Measurements from ENCODE around the gene HINFP.
"Not testable (repeated sequence)": the region's sequence is repeated elsewhere in the genome, so short reads cannot be mapped to it uniquely, and the experiment has no call there.

The HINFP gene

DNA sequence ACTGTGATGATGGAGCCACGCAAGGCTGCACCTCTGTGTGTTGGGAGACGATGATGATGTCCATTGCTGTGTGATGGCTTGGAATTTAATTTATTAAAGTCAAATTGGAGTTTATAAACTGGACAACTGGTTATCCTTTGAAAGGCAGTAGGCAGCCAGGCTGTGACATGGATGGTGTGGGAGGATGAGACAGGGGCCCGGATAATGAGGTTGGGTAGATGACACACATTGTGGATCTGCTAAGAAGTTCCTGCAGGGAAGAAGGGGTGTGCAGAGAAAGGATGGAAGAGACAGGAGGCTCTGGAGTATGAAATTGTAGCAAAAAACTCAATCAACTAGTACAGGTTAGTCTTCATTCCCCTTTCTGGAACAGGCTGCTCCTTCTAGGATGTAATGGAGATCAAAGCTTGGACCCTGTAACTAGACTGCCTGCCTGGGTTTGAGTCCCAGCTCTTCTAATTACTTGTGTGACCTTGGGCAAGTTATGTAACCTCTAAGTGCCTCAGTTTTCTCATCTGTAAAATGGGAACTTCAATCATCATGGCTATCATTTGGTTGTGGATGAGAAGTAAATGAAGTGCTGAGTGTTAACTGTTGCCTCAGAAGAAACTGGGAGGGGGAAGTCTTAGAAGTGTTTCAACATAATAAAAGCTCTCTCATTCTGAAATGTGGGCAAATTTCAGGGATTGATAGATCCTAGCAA, 4.2 kb upstream of the HINFP start:
- DNase-seq (ENCODE audit: low read depth in 2 of 2, low spot score in 1 of 2) = no peak

- DNase-seq (ENCODE audit: low read depth in 2 of 2, low spot score in 1 of 2) = no peak
Observed at GRCh38 chr11:119118227-119118626, 3.2 kb upstream of the HINFP start.

DNA sequence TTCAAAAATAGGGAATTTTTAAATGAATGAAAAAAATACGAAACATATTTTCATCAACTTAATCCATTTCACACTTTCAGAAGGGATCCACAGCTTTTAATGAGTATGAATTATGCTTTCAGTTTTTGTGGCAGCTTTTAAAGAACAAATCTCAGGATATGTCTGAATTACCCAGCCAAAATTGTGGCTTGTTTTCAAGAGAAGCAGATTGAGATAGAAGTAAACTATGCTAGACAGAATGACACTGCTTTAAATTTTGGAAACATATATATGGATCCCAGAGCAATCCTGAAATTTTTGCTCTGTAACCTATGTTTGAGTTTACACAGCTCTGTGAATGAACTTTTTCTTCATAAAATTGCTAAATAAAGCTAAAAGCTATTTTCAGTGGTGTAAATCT, 2.4 kb upstream of the HINFP start:
- no peak for DNase-seq (ENCODE audit: low read depth in 2 of 2, low spot score in 1 of 2)

DNA sequence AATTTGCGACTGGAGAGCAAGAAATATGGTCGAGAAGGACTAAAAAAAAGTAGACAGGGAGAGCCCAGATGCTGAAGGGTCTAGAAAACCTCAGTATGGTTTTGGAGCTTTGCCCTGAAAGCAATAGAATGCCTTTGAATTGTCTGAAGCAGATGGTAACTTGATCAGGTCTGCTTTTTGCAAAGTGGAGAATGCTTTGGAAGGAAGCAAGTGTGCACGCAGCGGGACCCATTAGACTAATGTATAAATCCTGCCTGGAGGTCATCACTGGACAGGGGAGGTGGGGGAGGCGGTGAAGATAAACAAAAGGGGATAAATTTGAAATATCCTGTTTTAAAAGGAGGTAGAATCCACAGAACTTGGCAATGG, 757 bp upstream of the HINFP start:
- no peak for DNase-seq (ENCODE audit: low read depth in 2 of 2, low spot score in 1 of 2)

DNA sequence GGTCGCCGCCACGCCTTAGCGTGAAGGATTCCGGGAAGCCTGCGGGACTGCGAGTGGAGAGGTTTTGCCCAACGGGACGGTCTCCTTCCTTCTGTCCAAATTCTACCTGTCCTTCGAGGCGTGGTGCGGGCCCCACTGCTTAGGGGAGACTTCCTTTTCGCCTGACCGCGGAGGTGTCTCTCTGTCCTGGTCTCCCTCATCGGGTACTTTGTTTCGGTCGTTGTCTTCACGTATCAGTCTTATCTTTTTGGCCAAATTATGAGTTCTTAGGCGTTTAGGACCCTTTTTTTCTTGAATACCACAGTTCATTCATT, 388 bp downstream of the HINFP start:
- no peak for DNase-seq (ENCODE audit: low read depth in 2 of 2, low spot score in 1 of 2)

GRCh38 chr11:119125821-119126220, 4.4 kb downstream of the HINFP start:
- DNase-seq (ENCODE audit: low read depth in 2 of 2, low spot score in 1 of 2) = no peak

GRCh38 chr11:119126675-119127268, 5.4 kb downstream of the HINFP start:
- no peak for DNase-seq (ENCODE audit: low read depth in 2 of 2, low spot score in 1 of 2)

GRCh38 chr11:119130662-119131061, 9.3 kb downstream of the HINFP start:
- no peak for DNase-seq (ENCODE audit: low read depth in 2 of 2, low spot score in 1 of 2)

DNA sequence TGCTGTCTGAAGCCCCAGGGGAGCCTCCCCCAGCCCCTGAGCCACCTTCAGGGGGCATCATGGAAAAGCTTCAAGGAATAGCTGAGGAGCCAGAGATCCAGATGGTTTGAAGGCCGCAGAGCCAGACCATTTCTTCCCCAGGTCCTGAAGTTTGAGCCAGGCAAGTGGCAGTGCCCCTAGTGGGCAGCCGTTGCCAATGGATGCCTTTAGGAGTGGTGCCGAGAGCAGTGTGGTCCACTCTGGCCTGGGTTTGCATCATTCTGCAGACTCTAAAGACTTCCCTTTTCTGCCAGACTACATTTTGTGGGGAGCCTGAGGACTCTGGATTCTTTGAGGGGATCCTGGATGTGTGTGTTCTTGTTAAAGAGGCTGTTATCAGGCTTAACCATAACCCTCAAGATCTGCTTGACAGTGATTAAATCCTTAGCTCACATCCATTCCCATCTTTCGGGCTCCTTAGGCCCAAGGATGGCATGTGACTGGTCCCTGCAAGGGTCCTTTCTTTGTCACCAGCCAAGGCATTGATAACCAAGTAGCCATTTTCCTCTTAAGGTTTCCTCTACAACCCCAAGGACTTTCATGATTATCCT, 13.1 kb downstream of the HINFP start:
- DNase-seq (ENCODE audit: low read depth in 2 of 2, low spot score in 1 of 2) = no peak

GRCh38 chr11:119139276-119139675, 17.9 kb downstream of the HINFP start:
- DNase-seq (ENCODE audit: low read depth in 2 of 2, low spot score in 1 of 2) = not testable (repeated sequence)

DNA sequence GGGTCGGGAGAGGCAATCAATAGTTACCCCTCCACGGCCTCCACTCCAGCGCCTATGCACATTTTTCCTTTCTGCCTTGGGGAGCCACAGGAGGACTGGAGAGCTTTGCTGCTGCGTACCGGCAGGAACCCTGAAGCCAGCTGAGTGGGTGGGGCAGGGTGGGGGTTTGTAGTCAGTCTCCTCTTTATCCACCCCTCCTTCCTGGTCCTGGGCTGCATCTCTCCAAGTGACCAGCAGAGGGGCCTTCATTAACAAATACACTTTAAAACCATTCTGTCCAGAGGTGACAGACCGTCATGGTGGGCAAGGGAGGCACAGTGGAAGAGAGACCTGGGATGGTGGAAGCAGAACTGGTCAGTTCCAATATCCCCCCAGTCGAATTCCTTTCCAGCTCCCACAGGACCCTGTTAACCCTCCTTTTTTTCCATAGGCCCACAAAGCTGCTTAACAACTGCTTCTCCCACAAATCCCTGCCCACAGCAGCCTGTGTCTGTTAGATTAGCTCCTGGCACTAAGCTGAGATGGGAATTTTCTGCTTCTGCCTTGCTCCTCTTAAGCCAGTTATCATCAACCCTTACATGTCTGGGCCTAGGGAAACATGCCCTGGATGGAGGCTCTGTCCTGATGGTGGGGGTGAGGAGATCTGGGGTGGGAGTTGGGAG, 23.6 kb downstream of the HINFP start:
- no peak for DNase-seq (ENCODE audit: low read depth in 2 of 2, low spot score in 1 of 2)

- no peak for DNase-seq (ENCODE audit: low read depth in 2 of 2, low spot score in 1 of 2)
Observed at GRCh38 chr11:119145551-119145950, 24.2 kb downstream of the HINFP start.

GRCh38 chr11:119147604-119148333, 26.4 kb downstream of the HINFP start:
- DNase-seq (ENCODE audit: low read depth in 2 of 2, low spot score in 1 of 2) = no peak

GRCh38 chr11:119148720-119149017, 27.3 kb downstream of the HINFP start:
- DNase-seq (ENCODE audit: low read depth in 2 of 2, low spot score in 1 of 2) = no peak

DNA sequence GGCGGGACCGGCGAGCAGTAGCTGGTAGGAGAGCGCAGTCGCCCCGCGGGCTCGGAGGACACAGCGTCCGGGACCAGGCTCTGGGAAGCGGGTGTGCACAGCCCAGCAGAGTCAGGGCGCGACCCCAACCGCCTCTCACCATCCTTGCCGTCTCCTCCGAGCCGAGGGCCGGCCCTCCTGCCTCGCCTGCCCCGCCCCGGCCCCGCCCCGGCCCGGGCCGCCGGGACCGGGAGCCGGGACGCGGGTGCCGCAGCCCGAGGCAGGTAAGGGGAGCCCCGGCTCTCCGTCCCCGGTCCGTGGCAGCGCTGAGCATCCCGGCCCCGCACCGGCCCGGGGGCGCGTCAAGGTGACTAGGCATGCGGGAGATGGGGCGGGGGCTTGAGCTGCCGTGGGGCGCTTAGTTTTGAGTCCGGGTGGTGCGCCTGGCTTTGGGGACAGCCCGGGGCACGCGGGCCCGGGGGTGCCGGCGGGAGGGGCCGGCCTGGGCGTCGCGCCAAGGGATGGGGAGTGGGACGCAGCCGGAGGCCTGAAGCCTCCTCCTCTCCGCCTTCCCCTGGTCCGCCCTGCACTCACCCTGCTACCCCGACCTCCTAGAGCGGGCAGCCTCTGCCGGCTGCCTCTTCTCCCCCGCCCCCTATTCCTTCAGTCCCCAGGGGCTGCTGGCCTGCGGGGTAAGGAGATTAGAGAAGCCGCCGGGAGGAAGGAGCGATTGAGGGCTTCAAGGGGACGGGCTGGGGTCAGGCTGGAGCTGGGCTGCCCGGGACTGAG, 27.8 kb downstream of the HINFP start, which contains the start of gene ABCG4:
ABCG4 (plus strand) TSS at position 35 of the 768 bp plus-strand sequence. CDS start 914 bp downstream, outside the sequence.
- no peak for DNase-seq (ENCODE audit: low read depth in 2 of 2, low spot score in 1 of 2)

- DNase-seq (ENCODE audit: low read depth in 2 of 2, low spot score in 1 of 2) = no peak
Observed at GRCh38 chr11:119149786-119150275, 28.5 kb downstream of the HINFP start.

DNA sequence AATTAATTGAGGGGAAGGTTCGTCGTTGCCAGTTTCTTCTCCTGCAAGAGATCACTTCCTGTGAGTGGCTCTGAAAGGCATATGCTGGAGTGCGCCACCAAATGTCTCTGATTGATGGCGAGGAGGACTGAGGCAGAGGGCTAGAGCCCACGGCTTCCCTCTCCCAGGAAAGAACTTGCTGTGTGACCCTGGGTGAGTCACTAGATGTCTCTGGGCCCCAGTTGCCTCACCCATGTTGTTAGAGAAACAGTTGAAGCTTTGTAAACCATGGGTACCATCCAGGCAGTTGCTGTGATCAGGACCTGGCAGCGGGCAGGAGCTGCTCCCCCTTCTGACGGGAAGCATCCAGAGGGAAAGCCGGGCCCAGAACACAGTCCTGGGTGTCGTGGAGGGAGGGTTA, 30.7 kb downstream of the HINFP start:
- DNase-seq (ENCODE audit: low read depth in 2 of 2, low spot score in 1 of 2) = no peak

DNA sequence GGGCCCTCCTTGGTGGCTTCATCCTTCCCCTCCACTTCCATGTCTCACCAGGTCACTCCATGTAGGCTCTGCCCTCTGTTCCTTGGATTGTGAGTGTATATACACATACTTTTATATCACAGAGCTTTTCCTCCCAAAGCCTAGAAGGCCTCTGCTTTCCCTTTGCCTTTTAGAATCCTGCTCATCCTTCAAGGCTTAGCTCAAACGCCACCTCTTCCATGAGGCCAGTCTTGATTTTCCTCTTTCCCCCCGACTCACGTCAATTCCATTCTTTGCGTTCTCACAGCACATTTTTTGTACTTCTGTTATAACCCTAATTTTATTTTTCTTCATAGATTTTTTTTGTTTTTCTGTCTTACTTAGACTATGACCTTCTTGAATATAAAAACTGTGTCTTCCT, 31.2 kb downstream of the HINFP start:
- DNase-seq (ENCODE audit: low read depth in 2 of 2, low spot score in 1 of 2) = no peak

- no peak for DNase-seq (ENCODE audit: low read depth in 2 of 2, low spot score in 1 of 2)
Observed at GRCh38 chr11:119153049-119153818, 31.9 kb downstream of the HINFP start.

DNA sequence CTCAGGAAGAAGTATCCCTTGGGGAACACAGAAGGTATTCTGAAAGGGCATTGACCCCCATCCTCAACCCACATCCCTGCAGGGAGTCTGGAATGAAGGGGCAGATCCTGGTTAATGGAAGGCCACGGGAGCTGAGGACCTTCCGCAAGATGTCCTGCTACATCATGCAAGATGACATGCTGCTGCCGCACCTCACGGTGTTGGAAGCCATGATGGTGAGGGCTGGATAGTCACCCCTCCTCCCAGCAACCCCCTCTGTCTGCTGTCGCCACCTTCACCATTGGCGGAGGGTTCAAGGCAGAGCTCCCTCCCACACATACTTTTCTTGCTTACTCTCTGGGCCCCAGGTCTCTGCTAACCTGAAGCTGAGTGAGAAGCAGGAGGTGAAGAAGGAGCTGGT, 32.8 kb downstream of the HINFP start:
- no peak for DNase-seq (ENCODE audit: low read depth in 2 of 2, low spot score in 1 of 2)

Measured in stimulated activated CD8-positive, alpha-beta memory T cell treated with anti-CD3 and anti-CD28 coated beads, Interleukin-4, amount 100 ng/mL, for 4 hours (primary cell).